NOMO-1 treated with DMSO at 0.1 percent for 48 hours (cell line): ENCODE results near the gene CLCN5.

ENCODE experiments used
- DNase-seq: peaks from one replicate; lab custom pipeline; 2025; ENCODE audit not compliant: unreplicated experiment; lab: John Stamatoyannopoulos, UW

CLCN5 gene

GRCh38 chrX:49922291-49923241 lies at the start of gene CLCN5:
Gene CLCN5 (plus strand): TSS chrX:49922596. CDS start chrX:49925299, 2,703 bp downstream.
- DNase-seq = peak; percentile 86

- DNase-seq = peak; percentile 0
Measured at GRCh38 chrX:49876750-49877149, 45.6 kb upstream of the CLCN5 start.

GRCh38 chrX:49877397-49878101 lies 44.8 kb upstream of the CLCN5 start:
- no peak for DNase-seq

GRCh38 chrX:49878128-49878833 lies 44.1 kb upstream of the CLCN5 start:
- DNase-seq = no peak

GRCh38 chrX:49878834-49879655 lies 43.4 kb upstream of the CLCN5 start, which contains the start of gene USP27X:
Gene USP27X (plus strand): TSS chrX:49879484. CDS start chrX:49880308, 824 bp downstream.
- peak; percentile 76 for DNase-seq

- DNase-seq = no peak
Measured at GRCh38 chrX:49879656-49880277, 42.6 kb upstream of the CLCN5 start.

GRCh38 chrX:49880668-49881067 lies 41.7 kb upstream of the CLCN5 start:
- no peak for DNase-seq

- peak; percentile 47 for DNase-seq
Measured at GRCh38 chrX:49884290-49884862, 38.0 kb upstream of the CLCN5 start.

- DNase-seq = peak; percentile 11
Measured at GRCh38 chrX:49892542-49892941, 29.9 kb upstream of the CLCN5 start.

GRCh38 chrX:49896951-49897350 lies 25.4 kb upstream of the CLCN5 start:
- DNase-seq = no peak

- DNase-seq = no peak
Measured at GRCh38 chrX:49901048-49901447, 21.3 kb upstream of the CLCN5 start.

GRCh38 chrX:49910344-49910743 lies 12.1 kb upstream of the CLCN5 start:
- DNase-seq = peak; percentile 59

- DNase-seq = no peak
Measured at GRCh38 chrX:49912086-49912485, 10.3 kb upstream of the CLCN5 start.

GRCh38 chrX:49912861-49913260 lies 9.5 kb upstream of the CLCN5 start:
- DNase-seq = no peak

- DNase-seq = peak; percentile 33
Measured at GRCh38 chrX:49915361-49916222, 6.8 kb upstream of the CLCN5 start.

GRCh38 chrX:49919617-49920016 lies 2.8 kb upstream of the CLCN5 start:
- no peak for DNase-seq

- no peak for DNase-seq
Measured at GRCh38 chrX:49921109-49921508, 1.3 kb upstream of the CLCN5 start.

GRCh38 chrX:49925176-49925575 lies 2.8 kb downstream of the CLCN5 start:
- DNase-seq = no peak

- no peak for DNase-seq
Measured at GRCh38 chrX:49930039-49930438, 7.6 kb downstream of the CLCN5 start.
